Muscle of arm (tissue), 12 donors: ENCODE data around the gene GALNT7. TPM values are rescaled to one million over a fixed set of nuclear protein-coding genes. Genes with fewer than 3 reads are reported as not detected.
"Not testable (repeated sequence)": the region's sequence is repeated elsewhere in the genome, so short reads cannot be mapped to it uniquely, and the experiment has no call there.

Experiments used
- DNase-seq: peaks from one replicate; pipeline ENCODE4 v3.0.0-alpha.2; 2013
- polyA plus RNA-seq, 12 donors: library from polyadenylated mRNA; unstranded; fragments of 120-200 nt; gene quantifications; one replicate each; pipeline ENCODE4 v1.2.1, GENCODE V29; 2013; ENCODE audit not compliant: insufficient read length in 12 of 12

Gene GALNT7
- polyA plus RNA-seq, 12 donors = 19.3 to 69.0 (median 34.7) TPM; not detected in 1

- DNase-seq = no peak
Measured at GRCh38 chr4:173161311-173161710, 7.3 kb upstream of the GALNT7 start.

- DNase-seq = no peak
Measured at GRCh38 chr4:173165706-173166105, 2.9 kb upstream of the GALNT7 start.

- DNase-seq = no peak
Measured at GRCh38 chr4:173166491-173166890, 2.1 kb upstream of the GALNT7 start.

- peak; percentile 19 for DNase-seq
Measured at GRCh38 chr4:173167758-173168395, 734 bp upstream of the GALNT7 start.

- no peak for DNase-seq
Measured at GRCh38 chr4:173169178-173169427, 492 bp downstream of the GALNT7 start.

- DNase-seq = peak; percentile 80
Measured at GRCh38 chr4:173169428-173170181, 994 bp downstream of the GALNT7 start.

- DNase-seq = peak; percentile 48
Measured at GRCh38 chr4:173170182-173170778, 1.7 kb downstream of the GALNT7 start.

GRCh38 chr4:173171098-173171497 is 2.5 kb downstream of the GALNT7 start:
- DNase-seq = peak; percentile 9

- no peak for DNase-seq
Measured at GRCh38 chr4:173171987-173172386, 3.4 kb downstream of the GALNT7 start.

- DNase-seq = no peak
Measured at GRCh38 chr4:173174184-173174583, 5.6 kb downstream of the GALNT7 start.

- DNase-seq = no peak
Measured at GRCh38 chr4:173174594-173175012, 6.0 kb downstream of the GALNT7 start.

GRCh38 chr4:173176010-173176409 is 7.4 kb downstream of the GALNT7 start:
- DNase-seq = no peak

- no peak for DNase-seq
Measured at GRCh38 chr4:173177232-173177631, 8.6 kb downstream of the GALNT7 start.

GRCh38 chr4:173178144-173178543 is 9.5 kb downstream of the GALNT7 start:
- DNase-seq = no peak

GRCh38 chr4:173181848-173182247 is 13.2 kb downstream of the GALNT7 start:
- no peak for DNase-seq

GRCh38 chr4:173182403-173182802 is 13.8 kb downstream of the GALNT7 start:
- DNase-seq = no peak

GRCh38 chr4:173183659-173184247 is 15.1 kb downstream of the GALNT7 start:
- not testable (repeated sequence) for DNase-seq

GRCh38 chr4:173185847-173186510 is 17.4 kb downstream of the GALNT7 start:
- DNase-seq = no peak

GRCh38 chr4:173187732-173188131 is 19.1 kb downstream of the GALNT7 start:
- DNase-seq = no peak

GRCh38 chr4:173188648-173189047 is 20.0 kb downstream of the GALNT7 start:
- no peak for DNase-seq

- DNase-seq = no peak
Measured at GRCh38 chr4:173189117-173189693, 20.6 kb downstream of the GALNT7 start.

GRCh38 chr4:173191623-173192041 is 23.0 kb downstream of the GALNT7 start:
- no peak for DNase-seq
